BJ (cell line): Measurements from ENCODE around the gene ZMYM3. TPM values are rescaled to one million over a fixed set of nuclear protein-coding genes. Genes with fewer than 3 reads are reported as not detected.
A peak's percentile ranks its signal among the peaks of the same experiment; 100 is the strongest.

Experiments
- CTCF ChIA-PET: fragments of 350-600 bp; formaldehyde crosslinking; extraction: SDS; loops from one replicate; lab custom pipeline; 2021; ENCODE audit warnings: antibody characterized with exemption, inconsistent platforms; lab: Yijun Ruan, JAX
- POLR2A ChIA-PET: fragments of 300-600 bp; sonication (Branson Sonifier 250); formaldehyde crosslinking; extraction: SDS; loops from one replicate; lab custom pipeline; 2021; ENCODE audit warnings: antibody characterized with exemption; lab: Charles Lee
- DNase-seq: peaks from one replicate; pipeline ENCODE4 v3.0.0-alpha.2; 2011; ENCODE audit warnings: low read depth
- H3K27me3 ChIP-seq: 2 replicates; pipeline ENCODE4 v1.6.0; 2011; ENCODE audit warnings: low read length; ENCODE audit not compliant: control insufficient read depth, insufficient read depth
- H3K36me3 ChIP-seq: 2 replicates; pipeline ENCODE4 v1.5.1; 2011; ENCODE audit warnings: low read length; ENCODE audit not compliant: control insufficient read depth, insufficient read depth
- H3K4me3 ChIP-seq: 2 replicates; pipeline ENCODE4 v1.5.1; 2011; ENCODE audit warnings: low read depth, mild to moderate bottlenecking, control low read depth, low read length
- CTCF ChIP-seq: IDR thresholded peaks from 2 replicates; pipeline ENCODE4 v1.5.1; 2011; ENCODE audit warnings: low read depth, mild to moderate bottlenecking, control low read depth, inconsistent platforms, low read length, moderate library complexity; ENCODE audit not compliant: insufficient read depth
- polyA plus RNA-seq: library from polyadenylated mRNA; depleted of rRNA; stranded (reverse); fragments of >200 nt; gene quantifications from 2 replicates; pipeline ENCODE4 v1.2.3, GENCODE V29; 2011

Gene ZMYM3
- polyA plus RNA-seq, 1 experiment = 25.1 TPM

DNA sequence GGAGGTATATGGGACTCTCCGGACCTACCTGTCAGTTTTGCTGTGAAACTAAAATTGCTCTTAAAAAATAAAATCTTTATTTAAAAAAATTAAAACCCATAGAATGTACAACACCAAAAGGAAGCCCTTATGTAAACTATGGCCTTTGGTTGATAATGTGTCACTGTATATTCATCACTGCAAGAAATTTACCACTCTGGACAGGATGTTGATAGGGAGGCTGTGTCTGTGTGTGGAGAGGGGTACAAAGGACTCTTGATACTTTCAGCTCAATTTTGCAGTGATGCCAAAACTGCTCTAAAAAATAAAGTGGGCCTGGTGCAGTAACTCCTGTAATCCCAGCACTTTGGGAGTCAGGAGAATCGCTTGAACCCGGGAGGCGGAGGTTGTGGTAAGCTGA lies 2.9 kb upstream of the ZMYM3 start:
- Histone ChIP-seq H3K4me3 (no peak overlapping the region), H3K27me3 (no peaks in the 10 kb centered on the region), H3K36me3 (no peaks in the 10 kb centered on the region)
- ChIA-PET CTCF (no interaction called here), POLR2A (no interaction called here)
- no peak for DNase-seq
- TF ChIP-seq CTCF = no peak

GRCh38 chrX:71256051-71256450 lies 2.1 kb upstream of the ZMYM3 start:
- Histone ChIP-seq H3K27me3 (no peaks in the 10 kb centered on the region), H3K36me3 (no peaks in the 10 kb centered on the region), H3K4me3 (no peak overlapping the region)
- POLR2A ChIA-PET = no interaction called here
- TF ChIP-seq CTCF = no peak
- CTCF ChIA-PET = no interaction called here
- no peak for DNase-seq

DNA sequence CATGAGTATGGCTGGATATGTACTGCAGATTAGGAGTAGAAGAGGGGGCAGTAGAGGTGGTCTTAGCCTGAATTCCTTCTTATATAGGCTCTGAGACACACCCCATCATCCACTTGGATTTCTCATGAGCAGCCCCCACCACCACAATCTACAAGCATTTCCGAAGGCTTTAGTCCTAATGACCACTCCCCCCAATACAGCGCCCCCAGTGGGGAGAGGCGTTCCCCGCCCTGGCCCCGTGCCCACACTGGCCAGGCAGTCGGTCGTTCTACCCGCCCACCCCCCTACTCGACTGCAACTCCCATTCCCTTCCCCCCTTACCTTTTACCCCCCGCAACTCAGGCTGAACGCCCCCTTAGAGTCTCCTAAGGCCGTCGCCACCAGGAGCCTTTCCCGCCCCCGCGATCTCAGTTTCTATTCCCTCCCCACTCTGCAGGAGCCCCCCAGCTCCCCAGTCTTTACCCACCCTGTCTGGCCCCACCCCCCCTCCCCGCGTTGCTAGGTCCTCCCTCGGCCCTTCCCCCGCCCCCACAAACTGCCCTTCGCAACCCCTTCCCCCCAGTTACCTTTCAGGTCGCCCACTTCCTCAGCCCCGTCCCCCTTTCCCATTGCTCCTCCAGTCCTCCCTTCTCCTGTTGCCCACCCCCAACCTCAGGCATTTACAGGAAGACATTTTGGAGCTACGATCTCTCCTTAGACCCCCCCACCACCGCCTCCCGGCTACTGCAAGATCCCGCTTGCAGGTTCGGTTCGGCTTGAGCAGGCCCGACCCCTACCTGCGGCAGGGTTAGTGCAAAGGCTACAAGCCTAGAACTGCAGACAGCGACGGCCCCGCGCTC lies 468 bp downstream of the ZMYM3 start:
- Histone ChIP-seq H3K4me3 (peak overlapping the region; percentile 80), H3K36me3 (peaks cover 3% of the 10 kb centered on the region), H3K27me3 (no peaks in the 10 kb centered on the region)
- peak; percentile 62 for TF ChIP-seq CTCF
- ChIA-PET CTCF (interaction anchor here (1.4 kb wide), 1 partner anchor 33 kb away, joined by 3 read pairs; no protein-coding TSS in a partner anchor), POLR2A (interaction anchor here (1.0 kb wide), 1 partner anchor 30 kb away, joined by 5 read pairs; the partner anchor contains the start of gene NONO)
- DNase-seq = no peak

DNA sequence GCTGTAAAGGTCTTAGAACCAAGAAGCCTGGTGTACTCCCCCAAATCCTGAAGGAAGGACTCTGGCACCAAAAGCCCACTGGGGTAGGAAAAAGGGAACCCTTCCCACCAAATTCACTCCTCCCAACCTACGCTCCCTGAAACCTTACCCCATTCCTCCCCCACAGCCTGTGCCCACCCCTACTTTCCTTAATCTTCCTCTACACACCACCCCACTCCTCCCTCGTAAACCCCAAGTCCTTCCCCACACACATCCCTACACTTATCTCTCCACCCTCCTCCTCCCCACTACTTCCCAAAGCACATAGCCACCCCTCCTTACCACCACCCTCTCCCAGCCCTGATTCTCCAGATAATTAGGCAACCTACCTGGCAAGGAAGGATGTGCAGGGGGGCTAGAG lies 1.7 kb downstream of the ZMYM3 start:
- POLR2A ChIA-PET = no interaction called here
- no peak for DNase-seq
- peak overlapping the region; percentile 5 for H3K4me3 ChIP-seq
- CTCF ChIA-PET = no interaction called here
- no peaks in the 10 kb centered on the region for H3K27me3 ChIP-seq
- no peak for TF ChIP-seq CTCF
- H3K36me3 ChIP-seq = peaks cover 11% of the 10 kb centered on the region

- TF ChIP-seq CTCF = no peak
- Histone ChIP-seq H3K27me3 (no peaks in the 10 kb centered on the region), H3K4me3 (no peak overlapping the region), H3K36me3 (peaks cover 13% of the 10 kb centered on the region)
- ChIA-PET POLR2A (no interaction called here), CTCF (no interaction called here)
- no peak for DNase-seq
Observed at GRCh38 chrX:71251466-71251973, 2.4 kb downstream of the ZMYM3 start.
